Neutrophil (primary cell): ENCODE data around the gene CYP1A2.
"Not testable (repeated sequence)": the region's sequence is repeated elsewhere in the genome, so short reads cannot be mapped to it uniquely, and the experiment has no call there.

ENCODE experiments used
- H3K27ac ChIP-seq: fragments of 200-600 bp; sonication (generic); 2 replicates; pipeline ENCODE4 v1.5.1; 2016; ENCODE audit warnings: mild to moderate bottlenecking, moderate library complexity
- H3K27me3 ChIP-seq: fragments of 200-600 bp; sonication (generic); 2 replicates; pipeline ENCODE4 v1.6.0; 2016; ENCODE audit warnings: mild to moderate bottlenecking
- H3K36me3 ChIP-seq: fragments of 200-600 bp; sonication (generic); 2 replicates; pipeline ENCODE4 v1.5.1; 2017
- H3K4me1 ChIP-seq, 2 experiments: fragments of 200-600 bp in 1 of 2; sonication (generic) in 1 of 2; 1 replicate in 1 of 2; 2 replicates in 1 of 2; pipeline versions ENCODE4 v1.5.1 to v1.6.1; 2013 to 2016; ENCODE audit warnings: low read depth in 1 of 2, low read length in 1 of 2, mild to moderate bottlenecking in 1 of 2, moderate library complexity in 1 of 2; ENCODE audit not compliant: control insufficient read depth in 1 of 2, insufficient read depth in 1 of 2
- H3K4me3 ChIP-seq, 2 experiments: fragments of 200-600 bp in 1 of 2; sonication (generic) in 1 of 2; 1 replicate in 1 of 2; 2 replicates in 1 of 2; pipeline ENCODE4 v1.5.1; 2013 to 2016; ENCODE audit warnings: low read depth in 1 of 2, low read length in 1 of 2, mild to moderate bottlenecking in 1 of 2, moderate library complexity in 1 of 2
- H3K9me3 ChIP-seq: fragments of 200-600 bp; sonication (generic); 2 replicates; pipeline ENCODE4 v1.5.1; 2016
- CTCF ChIP-seq: fragments of 200-600 bp; sonication (generic); IDR thresholded peaks from 2 replicates; pipeline ENCODE4 v1.5.1; 2016; ENCODE audit warnings: antibody characterized with exemption

Gene CYP1A2

GRCh38 chr15:74725225-74725774 lies 23.3 kb upstream of the CYP1A2 start, which contains the start of gene CYP1A1:
CYP1A1 (minus strand) TSS chr15:74725528; CDS start chr15:74723097, 2,431 bp downstream.
- no peaks in the 10 kb centered on the region for H3K36me3 ChIP-seq
- no peak within 1 kb of the TSS for H3K27ac ChIP-seq
- peaks cover 14% of the 10 kb centered on the region in 2 experiments for H3K4me1 ChIP-seq
- peaks cover 82% of the 10 kb centered on the region for H3K27me3 ChIP-seq
- TF ChIP-seq CTCF = no peak
- no peaks in the 10 kb centered on the region for H3K9me3 ChIP-seq
- peak within 1 kb of the TSS; percentile 58 to 67 for H3K4me3 ChIP-seq

GRCh38 chr15:74725845-74726773 lies 22.5 kb upstream of the CYP1A2 start:
- Histone ChIP-seq H3K36me3 (no peaks in the 10 kb centered on the region), H3K27me3 (peaks cover 88% of the 10 kb centered on the region), H3K4me1 (peaks cover 14% of the 10 kb centered on the region in 2 experiments), H3K4me3 (peak overlapping the region; percentile 58 to 67), H3K27ac (no peak overlapping the region), H3K9me3 (no peaks in the 10 kb centered on the region)
- TF ChIP-seq CTCF = no peak

GRCh38 chr15:74726774-74727164 lies 21.9 kb upstream of the CYP1A2 start:
- H3K27ac ChIP-seq = no peak overlapping the region
- no peaks in the 10 kb centered on the region for H3K9me3 ChIP-seq
- peaks cover 94% of the 10 kb centered on the region for H3K27me3 ChIP-seq
- peaks cover 14% of the 10 kb centered on the region in 2 experiments for H3K4me1 ChIP-seq
- TF ChIP-seq CTCF = no peak
- no peaks in the 10 kb centered on the region for H3K36me3 ChIP-seq
- peak overlapping the region; percentile 58 to 67 for H3K4me3 ChIP-seq

- TF ChIP-seq CTCF = no peak
- Histone ChIP-seq H3K27ac (no peak overlapping the region), H3K4me3 (no peak overlapping the region), H3K9me3 (no peaks in the 10 kb centered on the region), H3K36me3 (no peaks in the 10 kb centered on the region), H3K27me3 (peaks cover 92% of the 10 kb centered on the region), H3K4me1 (peaks cover 14% of the 10 kb centered on the region in 2 experiments)
These were observed 20.9 kb upstream of the CYP1A2 start for GRCh38 chr15:74727727-74728126.

GRCh38 chr15:74728699-74729098 lies 19.9 kb upstream of the CYP1A2 start:
- H3K4me3 ChIP-seq, H3K9me3 ChIP-seq, H3K36me3 ChIP-seq, H3K27ac ChIP-seq: not testable (repeated sequence)
- Histone ChIP-seq H3K27me3 (peaks cover 89% of the 10 kb centered on the region), H3K4me1 (peaks cover 14% of the 10 kb centered on the region in 2 experiments)

DNA sequence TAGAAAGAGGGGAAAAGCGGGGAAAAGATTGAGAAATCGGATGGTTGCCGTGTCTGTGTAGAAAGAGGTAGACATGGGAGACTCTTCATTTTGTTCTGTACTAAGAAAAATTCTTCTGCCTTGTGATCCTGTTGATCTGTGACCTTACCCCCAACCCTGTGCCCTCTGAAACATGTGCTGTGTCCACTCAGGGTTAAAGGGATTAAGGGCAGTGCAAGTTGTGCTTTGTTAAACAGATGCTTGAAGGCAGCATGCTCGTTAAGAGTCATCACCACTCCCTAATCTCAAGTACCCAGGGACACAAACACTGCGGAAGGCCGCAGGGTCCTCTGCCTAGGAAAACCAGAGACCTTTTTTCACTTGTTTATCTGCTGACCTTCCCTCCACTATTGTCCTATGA lies 19.3 kb upstream of the CYP1A2 start:
- Histone ChIP-seq H3K27me3 (peaks cover 83% of the 10 kb centered on the region), H3K4me1 (peaks cover 14% of the 10 kb centered on the region in 2 experiments)
- H3K36me3 ChIP-seq, H3K9me3 ChIP-seq, H3K27ac ChIP-seq, H3K4me3 ChIP-seq: not testable (repeated sequence)
